NB4 (cell line): ENCODE measurements around the gene FGF12.

ENCODE experiments used
- CTCF ChIP-seq: IDR thresholded peaks from one replicate; pipeline ENCODE4 v1.5.1; 2012; ENCODE audit warnings: low read depth, low read length
- MAX ChIP-seq: IDR thresholded peaks from 2 replicates; pipeline ENCODE4 v1.6.1; 2011; ENCODE audit warnings: low read depth, low read length
- POLR2A ChIP-seq: IDR thresholded peaks from 2 replicates; pipeline ENCODE4 v1.6.1; 2011; ENCODE audit warnings: mild to moderate bottlenecking; ENCODE audit not compliant: insufficient read length; ENCODE audit errors: extremely low read depth

GRCh38 chr3:192719964-192720363 lies 7.4 kb downstream of the FGF12 start:
- TF ChIP-seq MAX (no peak), CTCF (no peak), POLR2A (no peak)
